BLaER1 treated with 17β-estradiol and CSF1 and Interleukin-3, amounts not matched to agents 10 nM and 100 nM (cell line): ENCODE measurements around the gene LY86.

Experiments used
- H3K27ac ChIP-seq, 11 experiments: shearing (Covaris generic); formaldehyde crosslinking; 2 replicates each; pipeline ENCODE4 v1.8.1; 2022
- H3K27me3 ChIP-seq, 11 experiments: shearing (Covaris generic); formaldehyde crosslinking; 2 replicates each; pipeline ENCODE4 v1.8.1; 2022
- H3K36me3 ChIP-seq, 11 experiments: shearing (Covaris generic); formaldehyde crosslinking; 2 replicates each; pipeline ENCODE4 v1.8.1; 2022
- H3K4me1 ChIP-seq, 10 experiments: shearing (Covaris generic); formaldehyde crosslinking; 2 replicates each; pipeline ENCODE4 v1.8.1; 2022
- H3K4me2 ChIP-seq, 11 experiments: shearing (Covaris generic); formaldehyde crosslinking; 2 replicates each; pipeline ENCODE4 v1.8.1; 2022
- H3K4me3 ChIP-seq, 10 experiments: shearing (Covaris generic); formaldehyde crosslinking; 2 replicates each; pipeline ENCODE4 v1.8.1; 2022
- H3K9ac ChIP-seq, 11 experiments: shearing (Covaris generic); formaldehyde crosslinking; 2 replicates each; pipeline ENCODE4 v1.8.1; 2022
- H3K9me3 ChIP-seq, 11 experiments: shearing (Covaris generic); formaldehyde crosslinking; replicated peaks in 1 of 11; 2 replicates each; pipeline ENCODE4 v1.8.1; 2022
- H4K20me1 ChIP-seq, 11 experiments: shearing (Covaris generic); formaldehyde crosslinking; 2 replicates each; pipeline ENCODE4 v1.8.1; 2022
- Cebpa-rat ChIP-seq, 11 experiments: shearing (Covaris generic); IDR thresholded peaks; 2 replicates each; pipeline ENCODE4 v1.8.1; 2022

LY86 gene

DNA sequence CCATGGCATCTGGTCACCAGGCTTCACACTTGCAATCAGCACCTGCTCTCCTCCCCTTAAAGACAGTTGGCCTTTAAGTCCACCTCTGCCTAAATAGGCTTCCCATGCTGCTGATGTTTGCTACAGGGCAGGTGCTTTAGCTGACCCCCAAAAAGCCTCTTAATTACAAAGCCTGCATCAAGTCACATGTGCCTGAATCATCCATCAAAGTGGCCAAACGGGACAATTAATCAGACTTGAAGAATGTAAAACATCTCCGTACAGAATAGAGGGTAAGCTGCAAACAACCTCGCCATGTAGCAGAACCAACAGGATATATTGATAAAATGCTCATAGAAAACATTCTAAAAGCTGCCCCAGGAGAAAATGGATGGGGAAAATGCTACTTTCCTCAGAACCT is 7.4 kb downstream of the LY86 start:
- H3K27ac ChIP-seq: peak overlapping the region in 1 of 11 experiments; percentile 25; a peak in 2 of 22 replicates
- peaks cover 50 to 95% (median 60%) of the 10 kb centered on the region in 10 experiments for H3K4me1 ChIP-seq
- no peak overlapping the region for H3K9ac ChIP-seq
- H3K27me3 ChIP-seq: no peaks in the 10 kb centered on the region
- no peak for TF ChIP-seq Cebpa-rat (IDR thresholded peaks at IDR 0.05)
- H3K4me2 ChIP-seq: peak overlapping the region; percentile 55 to 90 (median 69)
- H4K20me1 ChIP-seq: peaks cover 0 to 5% (median 0%) of the 10 kb centered on the region in 11 experiments; a peak in 2 of 22 replicates
- H3K36me3 ChIP-seq: peaks cover 0 to 68% (median 3%) of the 10 kb centered on the region in 11 experiments; a peak in 10 of 22 replicates
- H3K9me3 ChIP-seq: peaks cover 0 to 24% (median 6%) of the 10 kb centered on the region in 11 experiments; a peak in 10 of 22 replicates
- H3K4me3 ChIP-seq: no peak overlapping the region

DNA sequence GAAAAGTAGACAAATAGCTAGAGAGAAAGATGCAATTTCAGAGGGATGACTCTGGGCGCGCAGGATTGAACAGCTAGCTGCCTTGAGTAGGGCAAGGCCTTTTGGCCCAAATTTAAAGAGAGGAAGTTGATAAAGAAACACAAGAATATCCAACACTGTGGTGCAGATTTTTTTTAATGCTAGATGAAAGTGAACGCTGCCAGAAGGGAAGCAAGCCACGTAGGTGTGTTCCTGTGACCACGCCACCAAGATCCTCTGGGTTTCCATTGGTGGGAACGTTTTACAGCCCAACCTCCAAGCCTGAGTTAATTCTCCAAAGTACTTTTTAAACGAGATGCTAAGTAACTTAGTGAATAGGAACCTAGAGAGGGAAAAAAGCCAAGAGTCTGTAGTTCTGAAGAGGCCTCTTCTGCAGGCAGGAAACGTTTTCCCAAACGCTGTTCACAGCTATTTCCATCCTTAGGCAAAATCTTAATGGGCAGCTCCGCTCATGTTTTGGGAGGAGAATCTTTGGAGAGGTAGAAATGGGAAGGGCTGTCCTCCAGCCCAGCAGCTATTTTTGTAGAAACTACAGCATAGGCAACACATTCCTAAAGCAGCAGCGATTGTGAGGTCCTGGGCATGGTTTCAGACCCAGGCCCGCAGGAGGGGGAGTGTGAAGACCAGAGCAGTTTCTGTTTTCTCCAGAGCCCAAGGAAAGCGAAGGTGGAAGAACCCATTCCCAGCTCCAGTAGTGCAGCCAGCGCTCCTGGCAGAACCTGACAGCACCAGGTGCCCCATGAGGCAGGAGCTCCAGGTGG is 8.2 kb downstream of the LY86 start:
- Histone ChIP-seq H3K4me2 (peak overlapping the region; percentile 55 to 90 (median 69)), H3K36me3 (peaks cover 0 to 76% (median 3%) of the 10 kb centered on the region in 11 experiments; a peak in 10 of 22 replicates), H3K27me3 (no peaks in the 10 kb centered on the region), H3K27ac (peak overlapping the region in 2 of 11 experiments; percentile 15 to 32; a peak in 2 of 22 replicates), H3K9ac (peak overlapping the region in 2 of 11 experiments; percentile 12 to 23; a peak in 3 of 22 replicates), H3K4me1 (peaks cover 43 to 95% (median 53%) of the 10 kb centered on the region in 10 experiments), H4K20me1 (peaks cover 0 to 5% (median 0%) of the 10 kb centered on the region in 11 experiments; a peak in 2 of 22 replicates), H3K4me3 (no peak overlapping the region), H3K9me3 (peaks cover 0 to 29% (median 6%) of the 10 kb centered on the region in 11 experiments; a peak in 12 of 22 replicates)
- TF ChIP-seq Cebpa-rat (IDR thresholded peaks at IDR 0.05): no peak

DNA sequence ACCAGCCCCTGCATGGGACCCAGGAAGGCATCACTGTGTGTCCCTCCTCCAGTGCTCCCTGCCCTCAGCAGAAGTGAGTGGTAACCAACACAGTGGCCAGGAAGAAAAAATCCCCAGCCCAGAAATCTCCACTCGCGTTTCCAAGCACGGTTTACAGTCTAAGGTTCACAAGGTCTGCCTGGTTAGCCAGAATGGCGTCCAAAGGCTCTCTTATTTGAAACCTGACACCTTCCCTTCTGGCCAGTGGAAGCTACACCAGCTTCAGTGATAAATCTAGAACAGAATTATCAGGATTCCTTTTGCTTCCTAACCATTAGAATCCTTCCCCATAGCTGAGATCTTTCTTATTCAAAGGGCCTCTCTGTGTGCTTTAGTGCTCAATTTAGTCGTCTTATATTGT is 9.2 kb downstream of the LY86 start:
- H3K4me2 ChIP-seq: peak overlapping the region; percentile 55 to 90 (median 69); a peak in 16 of 22 replicates
- peaks cover under 1 to 39% (median 16%) of the 10 kb centered on the region in 11 experiments; a peak in 17 of 22 replicates for H3K9me3 ChIP-seq
- peak overlapping the region in 1 of 11 experiments; percentile 32; a peak in 1 of 22 replicates for H3K27ac ChIP-seq
- H3K9ac ChIP-seq: no peak overlapping the region
- H4K20me1 ChIP-seq: peaks cover 0 to 5% (median 0%) of the 10 kb centered on the region in 11 experiments; a peak in 2 of 22 replicates
- no peak for TF ChIP-seq Cebpa-rat (IDR thresholded peaks at IDR 0.05)
- H3K4me1 ChIP-seq: peaks cover 35 to 93% (median 46%) of the 10 kb centered on the region in 10 experiments
- peaks cover 0 to 86% (median 8%) of the 10 kb centered on the region in 11 experiments; a peak in 12 of 22 replicates for H3K36me3 ChIP-seq
- no peak overlapping the region for H3K4me3 ChIP-seq
- no peaks in the 10 kb centered on the region for H3K27me3 ChIP-seq

DNA sequence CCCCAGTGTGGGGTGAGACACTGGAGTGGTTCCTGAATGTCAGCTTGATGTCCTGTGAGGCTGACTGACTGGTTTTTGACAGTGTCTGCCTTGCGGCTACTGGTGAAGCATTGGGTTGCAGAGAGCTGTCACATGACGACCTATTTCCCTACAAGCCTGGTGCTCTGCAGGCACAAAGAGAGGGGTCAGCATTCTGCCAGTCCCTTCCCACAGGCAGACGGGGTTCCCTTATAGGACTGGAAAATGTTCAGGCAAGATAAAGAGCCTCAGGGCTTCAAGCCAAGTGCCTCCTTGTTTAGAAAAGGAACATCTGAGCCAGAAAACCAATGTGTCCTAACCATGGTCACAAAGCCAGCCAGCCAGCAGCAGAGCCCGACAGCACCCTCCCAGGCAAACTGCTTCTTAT is 11.0 kb downstream of the LY86 start:
- peaks cover 18 to 47% (median 32%) of the 10 kb centered on the region in 11 experiments for H3K9me3 ChIP-seq
- H3K4me2 ChIP-seq: peak overlapping the region in 2 of 11 experiments; percentile 45 to 67; a peak in 4 of 22 replicates
- H3K27me3 ChIP-seq: no peaks in the 10 kb centered on the region
- H3K4me3 ChIP-seq: no peak overlapping the region
- TF ChIP-seq Cebpa-rat (IDR thresholded peaks at IDR 0.05): no peak
- peak overlapping the region in 1 of 11 experiments; percentile 28; a peak in 2 of 22 replicates for H3K27ac ChIP-seq
- peaks cover 25 to 77% (median 32%) of the 10 kb centered on the region in 10 experiments for H3K4me1 ChIP-seq
- peaks cover 0 to 5% (median 0%) of the 10 kb centered on the region in 11 experiments; a peak in 2 of 22 replicates for H4K20me1 ChIP-seq
- peaks cover 0 to 93% (median 8%) of the 10 kb centered on the region in 11 experiments; a peak in 14 of 22 replicates for H3K36me3 ChIP-seq
- H3K9ac ChIP-seq: no peak overlapping the region; a peak in 1 of 22 replicates

DNA sequence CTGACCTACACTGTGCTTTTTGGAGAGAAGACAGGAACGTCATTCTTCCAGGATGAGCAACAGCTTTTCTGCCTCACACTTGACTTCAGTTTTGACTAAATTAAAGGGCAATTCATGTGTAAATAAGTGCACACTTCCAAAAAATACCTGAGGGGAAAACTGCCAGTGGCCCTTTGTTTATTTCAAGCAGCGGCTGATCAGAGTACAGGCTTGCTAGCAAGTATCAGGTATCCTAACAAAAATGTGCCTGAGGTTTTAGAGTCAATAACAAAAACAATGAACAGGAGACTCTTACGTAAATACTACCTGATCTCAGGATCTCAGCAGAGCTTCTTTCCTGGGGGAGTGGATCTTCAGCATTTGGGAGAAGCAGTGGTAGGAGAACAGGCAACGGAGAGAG is 12.4 kb downstream of the LY86 start:
- no peak overlapping the region for H3K4me3 ChIP-seq
- H3K4me2 ChIP-seq: peak overlapping the region in 1 of 11 experiments; percentile 2; a peak in 1 of 22 replicates
- H3K4me1 ChIP-seq: peaks cover 18 to 66% (median 30%) of the 10 kb centered on the region in 10 experiments
- H3K27ac ChIP-seq: no peak overlapping the region
- peaks cover 30 to 55% (median 44%) of the 10 kb centered on the region in 11 experiments for H3K9me3 ChIP-seq
- no peak for TF ChIP-seq Cebpa-rat (IDR thresholded peaks at IDR 0.05)
- H3K36me3 ChIP-seq: peaks cover 0 to 93% (median 8%) of the 10 kb centered on the region in 11 experiments; a peak in 15 of 22 replicates
- no peaks in the 10 kb centered on the region for H3K27me3 ChIP-seq
- H4K20me1 ChIP-seq: peaks cover 0 to 9% (median 0%) of the 10 kb centered on the region in 11 experiments; a peak in 2 of 22 replicates
- H3K9ac ChIP-seq: no peak overlapping the region

DNA sequence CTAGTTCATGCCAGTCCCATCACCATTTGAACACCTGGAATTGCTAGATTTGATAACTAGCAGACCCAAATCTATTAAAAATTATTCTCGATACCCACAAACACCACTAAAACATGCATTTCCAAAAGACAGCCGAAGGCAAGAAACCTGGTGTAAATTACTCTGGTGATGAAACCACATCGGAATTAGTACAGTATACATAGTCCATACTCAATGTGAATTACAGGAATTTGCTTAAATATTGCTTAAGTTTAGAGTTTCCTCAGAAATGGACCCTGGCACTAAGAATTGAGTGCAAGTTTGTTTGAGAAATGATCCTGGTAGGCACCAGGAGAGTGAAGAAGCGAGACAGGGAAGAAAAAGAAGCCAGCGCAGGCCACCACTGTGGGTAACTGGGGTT is 13.7 kb downstream of the LY86 start:
- Histone ChIP-seq H4K20me1 (peaks cover 0 to 9% (median 0%) of the 10 kb centered on the region in 11 experiments; a peak in 2 of 22 replicates), H3K36me3 (peaks cover 0 to 98% (median 10%) of the 10 kb centered on the region in 11 experiments; a peak in 16 of 22 replicates), H3K4me2 (no peak overlapping the region), H3K9ac (no peak overlapping the region), H3K27me3 (no peaks in the 10 kb centered on the region), H3K27ac (no peak overlapping the region), H3K4me1 (peaks cover 4 to 52% (median 16%) of the 10 kb centered on the region in 10 experiments), H3K9me3 (peaks cover 43 to 67% (median 52%) of the 10 kb centered on the region in 11 experiments), H3K4me3 (no peak overlapping the region)
- TF ChIP-seq Cebpa-rat (IDR thresholded peaks at IDR 0.05): no peak

DNA sequence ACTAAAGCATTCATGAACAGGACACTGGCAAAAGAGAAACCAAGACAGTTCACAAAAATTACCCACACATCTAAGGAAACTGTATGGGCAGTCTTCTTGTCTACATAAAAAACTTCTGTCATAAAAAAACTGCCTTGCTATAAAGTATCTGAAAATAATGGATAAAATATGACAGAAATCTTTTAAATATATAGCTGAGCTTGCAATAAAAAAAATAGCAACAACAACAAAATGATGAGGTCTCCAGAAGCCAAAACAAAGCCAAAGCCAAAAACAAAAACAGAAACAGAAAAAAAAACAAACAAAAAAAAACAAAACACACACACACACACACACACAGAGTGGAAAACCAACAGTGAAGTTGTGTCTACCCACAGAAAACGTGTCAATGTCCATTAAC is 14.8 kb downstream of the LY86 start:
- H3K4me3 ChIP-seq: no peak overlapping the region

DNA sequence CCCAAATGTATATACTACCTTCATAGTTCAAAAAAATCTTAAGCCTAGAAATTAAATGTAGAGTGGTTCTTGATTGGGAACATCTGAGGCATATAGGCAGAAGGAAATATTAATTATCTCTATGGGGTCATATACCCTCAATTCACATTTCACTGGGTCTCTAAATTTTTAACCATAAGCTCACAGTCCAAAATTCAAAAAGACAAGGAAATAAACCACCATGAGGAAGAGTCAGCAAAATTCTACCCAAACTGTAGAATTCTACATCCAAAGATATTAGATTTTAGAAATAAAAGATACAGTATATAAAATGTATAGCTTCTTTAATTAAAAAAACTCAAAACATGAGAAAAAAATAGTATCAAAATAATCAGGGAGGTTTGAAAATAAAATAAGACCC is 15.5 kb downstream of the LY86 start:
- H3K4me2 ChIP-seq: peak overlapping the region in 1 of 11 experiments; percentile 55; a peak in 2 of 22 replicates
- H3K36me3 ChIP-seq: peaks cover 0 to 97% (median 10%) of the 10 kb centered on the region in 11 experiments; a peak in 16 of 22 replicates
- no peak overlapping the region for H3K4me3 ChIP-seq
- no peak overlapping the region for H3K9ac ChIP-seq
- H3K27ac ChIP-seq: no peak overlapping the region; a peak in 1 of 22 replicates
- H4K20me1 ChIP-seq: peaks cover 0 to 13% (median 0%) of the 10 kb centered on the region in 11 experiments; a peak in 2 of 22 replicates
- H3K27me3 ChIP-seq: no peaks in the 10 kb centered on the region
- TF ChIP-seq Cebpa-rat (IDR thresholded peaks at IDR 0.05): no peak
- H3K4me1 ChIP-seq: peaks cover 6 to 45% (median 19%) of the 10 kb centered on the region in 10 experiments
- peaks cover 46 to 66% (median 52%) of the 10 kb centered on the region in 11 experiments for H3K9me3 ChIP-seq

More for the DNA sequence above, 14.8 kb downstream of the LY86 start:
- H4K20me1 ChIP-seq: peaks cover 0 to 9% (median 0%) of the 10 kb centered on the region in 11 experiments; a peak in 2 of 22 replicates
- no peak for TF ChIP-seq Cebpa-rat (IDR thresholded peaks at IDR 0.05)
- H3K4me2 ChIP-seq: no peak overlapping the region
- no peak overlapping the region for H3K27ac ChIP-seq
- H3K36me3 ChIP-seq: peaks cover 0 to 97% (median 10%) of the 10 kb centered on the region in 11 experiments; a peak in 16 of 22 replicates
- no peaks in the 10 kb centered on the region for H3K27me3 ChIP-seq
- no peak overlapping the region for H3K9ac ChIP-seq
- H3K4me1 ChIP-seq: peaks cover 0 to 45% (median 13%) of the 10 kb centered on the region in 10 experiments; a peak in 18 of 20 replicates
- peaks cover 46 to 66% (median 51%) of the 10 kb centered on the region in 11 experiments for H3K9me3 ChIP-seq
